ENCODE results near the gene MRPL20. TPM values are rescaled to one million over a fixed set of nuclear protein-coding genes. Genes with fewer than 3 reads are reported as not detected.
"Not testable (repeated sequence)": the region's sequence is repeated elsewhere in the genome, so short reads cannot be mapped to it uniquely, and the experiment has no call there.

Gene MRPL20
- total and polyA plus RNA-seq, 3 experiments from 2014 or later: 198 to 208 (median 206) TPM

GRCh38 chr1:1412311-1412902 lies 5.3 kb upstream of the MRPL20 start:
- POLR2A ChIA-PET; H3K27ac ChIP-seq (ENCODE audit: low read depth, low read length); CTCF ChIA-PET; H3K9me3 Mint-ChIP-seq; H3K4me3 ChIP-seq (ENCODE audit: low read length); DNase-seq; H3K27me3 Mint-ChIP-seq; H3K9me3 ChIP-seq (ENCODE audit: low read length); H3K27me3 ChIP-seq (ENCODE audit: insufficient read depth, low read length, poor library complexity, severe bottlenecking); H3K36me3 ChIP-seq (ENCODE audit: insufficient read depth, low read length): not testable (repeated sequence)
- Mint-ChIP-seq H3K4me3 (peak overlapping the region in 1 of 7 donors; percentile 21), H3K27ac (peak overlapping the region in 2 of 8 donors; percentile 14 to 17), H3K4me1 (peaks cover 12 to 22% (median 16%) of the 10 kb centered on the region in 3 donors), H3K36me3 (peaks cover 0 to 11% (median 2%) of the 10 kb centered on the region in 3 donors)
- peaks cover 17% of the 10 kb centered on the region for H3K4me1 ChIP-seq (ENCODE audit: insufficient read depth, low read length)

GRCh38 chr1:1411626-1412025 lies 4.5 kb upstream of the MRPL20 start:
- H3K9me3 Mint-ChIP-seq: peaks cover 0 to 2% (median 0%) of the 10 kb centered on the region in 5 donors
- peaks cover 15 to 27% (median 16%) of the 10 kb centered on the region in 3 donors for H3K4me1 Mint-ChIP-seq
- DNase-seq: no peak
- peaks cover 17% of the 10 kb centered on the region for H3K4me1 ChIP-seq (ENCODE audit: insufficient read depth, low read length)
- no peaks in the 10 kb centered on the region for H3K27me3 ChIP-seq (ENCODE audit: insufficient read depth, low read length, poor library complexity, severe bottlenecking)
- H3K9me3 ChIP-seq (ENCODE audit: low read length): no peaks in the 10 kb centered on the region
- no peaks in the 10 kb centered on the region for H3K36me3 ChIP-seq (ENCODE audit: insufficient read depth, low read length)
- H3K36me3 Mint-ChIP-seq: peaks cover 0 to 15% (median 2%) of the 10 kb centered on the region in 3 donors
- ChIA-PET CTCF (no interaction called here), POLR2A (no interaction called here)
- H3K4me3 Mint-ChIP-seq: peak overlapping the region in 1 of 7 donors; percentile 13
- H3K4me3 ChIP-seq (ENCODE audit: low read length): no peak overlapping the region
- no peak overlapping the region for H3K27ac ChIP-seq (ENCODE audit: low read depth, low read length)
- H3K27ac Mint-ChIP-seq: peak overlapping the region in 1 of 8 donors; percentile 35
- no peaks in the 10 kb centered on the region for H3K27me3 Mint-ChIP-seq

- H3K9me3 ChIP-seq (ENCODE audit: low read length); DNase-seq; CTCF ChIA-PET; H3K27me3 Mint-ChIP-seq; POLR2A ChIA-PET; H3K27ac ChIP-seq (ENCODE audit: low read depth, low read length); H3K4me3 ChIP-seq (ENCODE audit: low read length); H3K27me3 ChIP-seq (ENCODE audit: insufficient read depth, low read length, poor library complexity, severe bottlenecking); H3K9me3 Mint-ChIP-seq: not testable (repeated sequence)
- H3K4me1 Mint-ChIP-seq: peaks cover 22 to 41% (median 28%) of the 10 kb centered on the region in 3 donors
- H3K27ac Mint-ChIP-seq: peak overlapping the region in 2 of 8 donors; percentile 33 to 58
- H3K36me3 Mint-ChIP-seq: peaks cover 0 to 26% (median 3%) of the 10 kb centered on the region in 3 donors
- H3K4me1 ChIP-seq (ENCODE audit: insufficient read depth, low read length): peaks cover 30% of the 10 kb centered on the region
- peaks cover 11% of the 10 kb centered on the region for H3K36me3 ChIP-seq (ENCODE audit: insufficient read depth, low read length)
- peak overlapping the region in 3 of 7 donors; percentile 13 to 51 (median 33) for H3K4me3 Mint-ChIP-seq
Measured at GRCh38 chr1:1410238-1410637, 3.1 kb upstream of the MRPL20 start.

- CTCF ChIA-PET: interaction anchor here (1.0 to 1.7 kb wide), 5 partner anchors 9 to 97 kb away, joined by 3 to 5 read pairs (median 4); partner anchors contain the start of genes AURKAIP1 and CCNL2
- Mint-ChIP-seq H3K9me3 (peaks cover 0 to 2% (median 0%) of the 10 kb centered on the region in 5 donors), H3K27me3 (no peaks in the 10 kb centered on the region), H3K36me3 (peaks cover 0 to 49% (median 10%) of the 10 kb centered on the region in 3 donors), H3K4me1 (peaks cover 29 to 47% (median 36%) of the 10 kb centered on the region in 3 donors), H3K27ac (peak overlapping the region; percentile 60 to 90 (median 85)), H3K4me3 (peak overlapping the region; percentile 78 to 96 (median 90))
- DNase-seq: peak in 1 of 5 donors; percentile 16
- Histone ChIP-seq H3K4me3 (ENCODE audit: low read length) (peak overlapping the region; percentile 94), H3K27ac (ENCODE audit: low read depth, low read length) (peak overlapping the region; percentile 96), H3K4me1 (ENCODE audit: insufficient read depth, low read length) (peaks cover 36% of the 10 kb centered on the region), H3K36me3 (ENCODE audit: insufficient read depth, low read length) (peaks cover 26% of the 10 kb centered on the region), H3K27me3 (ENCODE audit: insufficient read depth, low read length, poor library complexity, severe bottlenecking) (no peaks in the 10 kb centered on the region), H3K9me3 (ENCODE audit: low read length) (no peaks in the 10 kb centered on the region)
- POLR2A ChIA-PET: interaction anchor here (0.8 to 2.8 kb wide), 5 partner anchors 9 to 104 kb away, joined by 3 to 25 read pairs (median 5); partner anchors contain the start of genes ATAD3A, AURKAIP1 and CCNL2
Measured at GRCh38 chr1:1407636-1408318, 684 bp upstream of the MRPL20 start.

GRCh38 chr1:1406101-1406820 lies 832 bp downstream of the MRPL20 start:
- Histone ChIP-seq H3K4me3 (ENCODE audit: low read length) (peak overlapping the region; percentile 94), H3K9me3 (ENCODE audit: low read length) (no peaks in the 10 kb centered on the region), H3K27ac (ENCODE audit: low read depth, low read length) (peak overlapping the region; percentile 96), H3K4me1 (ENCODE audit: insufficient read depth, low read length) (peaks cover 41% of the 10 kb centered on the region), H3K36me3 (ENCODE audit: insufficient read depth, low read length) (peaks cover 38% of the 10 kb centered on the region), H3K27me3 (ENCODE audit: insufficient read depth, low read length, poor library complexity, severe bottlenecking) (no peaks in the 10 kb centered on the region)
- H3K27me3 Mint-ChIP-seq: no peaks in the 10 kb centered on the region
- peak overlapping the region; percentile 78 to 97 (median 90) for H3K27ac Mint-ChIP-seq
- CTCF ChIA-PET: interaction anchor here (1.1 to 1.7 kb wide), 2 partner anchors 33 to 35 kb away, joined by 3 to 4 read pairs; no protein-coding TSS in a partner anchor
- H3K36me3 Mint-ChIP-seq: peaks cover 0 to 64% (median 10%) of the 10 kb centered on the region in 3 donors
- DNase-seq: no peak
- no peaks in the 10 kb centered on the region for H3K9me3 Mint-ChIP-seq
- H3K4me1 Mint-ChIP-seq: peaks cover 29 to 55% (median 37%) of the 10 kb centered on the region in 3 donors
- H3K4me3 Mint-ChIP-seq: peak overlapping the region; percentile 90 to 97 (median 93)
- POLR2A ChIA-PET: interaction anchor here (1.0 to 2.8 kb wide), 3 partner anchors 20 to 105 kb away, joined by 4 to 16 read pairs (median 5); partner anchors contain the start of genes ATAD3A and AURKAIP1

GRCh38 chr1:1403653-1404052 lies 3.4 kb downstream of the MRPL20 start:
- POLR2A ChIA-PET: no interaction called here
- no peaks in the 10 kb centered on the region for H3K9me3 ChIP-seq (ENCODE audit: low read length)
- Mint-ChIP-seq H3K4me3 (peak overlapping the region; percentile 11 to 97 (median 28)), H3K36me3 (peaks cover 0 to 78% (median 10%) of the 10 kb centered on the region in 3 donors), H3K27me3 (peaks cover 0 to 4% of the 10 kb centered on the region in 2 donors), H3K9me3 (no peaks in the 10 kb centered on the region), H3K27ac (peak overlapping the region in 7 of 8 donors; percentile 2 to 87 (median 19)), H3K4me1 (peaks cover 34 to 63% (median 46%) of the 10 kb centered on the region in 3 donors)
- no peaks in the 10 kb centered on the region for H3K27me3 ChIP-seq (ENCODE audit: insufficient read depth, low read length, poor library complexity, severe bottlenecking)
- no peak overlapping the region for H3K27ac ChIP-seq (ENCODE audit: low read depth, low read length)
- no peak overlapping the region for H3K4me3 ChIP-seq (ENCODE audit: low read length)
- peaks cover 45% of the 10 kb centered on the region for H3K4me1 ChIP-seq (ENCODE audit: insufficient read depth, low read length)
- peaks cover 48% of the 10 kb centered on the region for H3K36me3 ChIP-seq (ENCODE audit: insufficient read depth, low read length)
- no peak for DNase-seq
- CTCF ChIA-PET: interaction anchor here (1.2 kb wide), 1 partner anchor 37 kb away, joined by 3 read pairs; no protein-coding TSS in a partner anchor

- peaks cover 0 to 81% (median 10%) of the 10 kb centered on the region in 3 donors for H3K36me3 Mint-ChIP-seq
- not testable (repeated sequence) for H3K9me3 Mint-ChIP-seq; H3K27me3 ChIP-seq (ENCODE audit: insufficient read depth, low read length, poor library complexity, severe bottlenecking); H3K4me3 ChIP-seq (ENCODE audit: low read length); H3K27ac ChIP-seq (ENCODE audit: low read depth, low read length); H3K27me3 Mint-ChIP-seq; H3K9me3 ChIP-seq (ENCODE audit: low read length); DNase-seq
- H3K4me1 Mint-ChIP-seq: peaks cover 34 to 62% (median 44%) of the 10 kb centered on the region in 3 donors
- peaks cover 53% of the 10 kb centered on the region for H3K36me3 ChIP-seq (ENCODE audit: insufficient read depth, low read length)
- peak overlapping the region in 4 of 7 donors; percentile 15 to 97 (median 38) for H3K4me3 Mint-ChIP-seq
- ChIA-PET CTCF (interaction anchor here (0.8 to 1.4 kb wide), 3 partner anchors 12 to 38 kb away, joined by 3 to 5 read pairs (median 3); partner anchors contain the start of gene AURKAIP1), POLR2A (interaction anchor here (1.0 kb wide), 1 partner anchor 28 kb away, joined by 3 read pairs; the partner anchor contains the start of gene AURKAIP1)
- peaks cover 44% of the 10 kb centered on the region for H3K4me1 ChIP-seq (ENCODE audit: insufficient read depth, low read length)
- peak overlapping the region in 4 of 8 donors; percentile 2 to 97 (median 45) for H3K27ac Mint-ChIP-seq
Measured at GRCh38 chr1:1402901-1403392, 4.1 kb downstream of the MRPL20 start.

All from CD8-positive, alpha-beta memory T cell (primary cell).